NCI-H2107 (cell line): Measurements from ENCODE around the gene SLIT3.

Experiments used
- DNase-seq: peaks from one replicate; lab custom pipeline; 2025; lab: John Stamatoyannopoulos, UW

Gene SLIT3

GRCh38 chr5:169299191-169299662 is 1.7 kb downstream of the SLIT3 start:
- no peak for DNase-seq

DNA sequence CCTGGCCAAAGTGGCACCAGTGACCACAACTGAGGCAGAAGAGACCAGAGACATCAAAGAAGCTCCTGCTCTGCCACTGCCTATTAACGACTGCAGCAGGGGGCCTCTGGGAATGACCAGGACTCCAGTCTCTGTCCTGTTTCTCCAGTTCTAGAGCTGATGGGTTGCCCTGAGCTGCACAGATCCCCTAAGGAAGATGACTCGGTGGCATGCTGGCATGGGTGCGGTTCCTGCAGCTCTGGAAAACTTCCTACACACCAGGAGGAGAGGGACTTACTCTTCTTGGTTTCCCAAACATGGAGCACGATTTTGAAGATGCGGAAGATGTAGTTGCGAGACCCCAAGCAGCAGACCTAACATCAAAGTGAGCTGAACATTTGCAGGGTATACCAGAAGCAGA is 2.7 kb downstream of the SLIT3 start:
- no peak for DNase-seq

DNA sequence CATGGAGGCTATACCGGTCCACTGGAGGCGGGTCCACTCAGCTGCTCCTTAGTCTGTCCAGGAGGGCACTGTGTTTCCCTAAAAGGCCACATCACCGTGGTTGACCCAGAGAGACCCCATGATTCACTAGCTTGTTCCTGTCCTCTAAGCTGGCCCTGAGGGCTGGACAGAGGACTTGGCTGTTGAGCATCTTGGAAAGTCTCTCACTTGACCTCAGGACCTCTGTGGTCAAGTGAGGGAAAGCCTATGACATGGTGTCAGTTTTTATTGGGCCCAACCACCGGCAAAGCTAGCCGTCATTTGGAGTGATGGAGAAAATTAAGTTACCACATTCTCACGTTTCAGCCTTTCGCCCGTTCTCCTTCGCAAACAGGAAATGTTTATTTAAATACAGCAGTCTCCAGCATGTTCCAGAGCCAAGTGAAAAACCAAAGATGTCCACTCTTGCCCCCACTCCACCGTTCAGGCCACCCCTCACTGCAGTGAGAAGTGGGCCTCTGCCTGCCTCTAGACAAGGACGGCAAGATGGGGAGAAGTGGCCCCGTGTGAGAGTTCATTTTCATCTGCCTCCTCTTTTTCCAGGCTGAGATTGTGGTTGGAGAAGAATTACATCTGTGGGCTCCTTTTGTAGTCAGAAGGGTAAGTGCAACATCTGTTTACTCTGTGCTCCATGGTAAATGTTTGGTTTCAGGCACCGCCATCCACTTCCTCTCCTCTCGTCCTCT is 4.4 kb downstream of the SLIT3 start:
- DNase-seq = no peak

DNA sequence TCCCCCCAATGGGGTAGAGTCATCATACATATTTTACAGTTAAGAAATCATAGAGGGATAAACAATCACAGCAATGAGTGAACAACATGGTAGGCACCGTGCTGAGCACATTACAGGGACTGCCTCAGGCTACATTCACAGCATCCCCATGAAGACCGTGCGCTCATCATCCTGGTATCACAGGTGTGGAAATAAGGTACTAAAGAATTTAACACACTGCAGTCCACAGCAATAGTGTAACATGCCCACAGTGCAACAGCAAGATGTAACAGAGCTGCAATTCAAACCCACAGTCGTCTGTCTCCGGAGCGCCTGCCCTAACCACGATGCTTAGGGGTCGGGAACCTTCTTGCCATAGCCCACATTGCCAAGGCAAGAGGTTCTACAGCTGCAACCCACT is 5.6 kb downstream of the SLIT3 start:
- DNase-seq = no peak

DNA sequence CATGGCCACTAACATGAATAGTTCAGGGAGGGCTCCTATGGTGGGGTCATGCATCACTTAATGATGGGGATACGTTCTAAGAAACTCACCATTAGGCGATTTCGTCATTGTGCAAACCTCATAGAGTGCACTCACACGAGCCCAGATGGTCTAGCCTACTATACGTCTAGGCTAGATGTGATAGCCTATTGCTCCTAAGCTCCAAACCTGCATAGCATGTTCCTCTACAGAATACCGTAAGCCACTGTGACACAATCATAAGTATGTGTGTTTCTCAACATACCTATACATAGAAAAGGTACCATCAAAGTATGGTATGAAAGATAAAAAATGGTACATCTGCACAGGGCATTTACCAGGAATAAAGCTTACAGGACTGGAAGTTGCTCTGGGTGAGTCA is 6.3 kb downstream of the SLIT3 start:
- no peak for DNase-seq

DNA sequence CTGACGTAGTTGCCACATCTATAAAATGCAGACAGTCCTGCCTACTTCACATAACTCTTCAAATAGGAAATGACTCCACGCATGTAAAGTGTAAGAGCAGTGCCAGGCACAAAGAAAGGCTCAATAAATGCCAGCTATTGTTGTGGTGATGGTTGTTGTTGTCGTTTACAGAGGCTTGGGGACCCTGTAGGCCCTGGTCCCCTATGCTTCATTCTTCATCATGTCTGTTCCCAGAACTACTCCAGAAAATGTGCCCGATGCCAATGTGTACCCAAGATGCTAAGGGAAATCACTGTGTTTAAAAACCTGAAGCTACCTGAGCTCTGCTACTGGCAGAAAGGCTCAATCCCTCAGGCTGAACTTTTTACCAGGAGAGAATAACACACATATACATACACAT is 9.1 kb downstream of the SLIT3 start:
- DNase-seq = no peak

- DNase-seq = no peak
Observed at GRCh38 chr5:169290895-169291294, 10.0 kb downstream of the SLIT3 start.

GRCh38 chr5:169289520-169289919 is 11.4 kb downstream of the SLIT3 start:
- DNase-seq = no peak

- no peak for DNase-seq
Observed at GRCh38 chr5:169288066-169288930, 12.6 kb downstream of the SLIT3 start.

GRCh38 chr5:169287529-169287928 is 13.4 kb downstream of the SLIT3 start:
- no peak for DNase-seq

DNA sequence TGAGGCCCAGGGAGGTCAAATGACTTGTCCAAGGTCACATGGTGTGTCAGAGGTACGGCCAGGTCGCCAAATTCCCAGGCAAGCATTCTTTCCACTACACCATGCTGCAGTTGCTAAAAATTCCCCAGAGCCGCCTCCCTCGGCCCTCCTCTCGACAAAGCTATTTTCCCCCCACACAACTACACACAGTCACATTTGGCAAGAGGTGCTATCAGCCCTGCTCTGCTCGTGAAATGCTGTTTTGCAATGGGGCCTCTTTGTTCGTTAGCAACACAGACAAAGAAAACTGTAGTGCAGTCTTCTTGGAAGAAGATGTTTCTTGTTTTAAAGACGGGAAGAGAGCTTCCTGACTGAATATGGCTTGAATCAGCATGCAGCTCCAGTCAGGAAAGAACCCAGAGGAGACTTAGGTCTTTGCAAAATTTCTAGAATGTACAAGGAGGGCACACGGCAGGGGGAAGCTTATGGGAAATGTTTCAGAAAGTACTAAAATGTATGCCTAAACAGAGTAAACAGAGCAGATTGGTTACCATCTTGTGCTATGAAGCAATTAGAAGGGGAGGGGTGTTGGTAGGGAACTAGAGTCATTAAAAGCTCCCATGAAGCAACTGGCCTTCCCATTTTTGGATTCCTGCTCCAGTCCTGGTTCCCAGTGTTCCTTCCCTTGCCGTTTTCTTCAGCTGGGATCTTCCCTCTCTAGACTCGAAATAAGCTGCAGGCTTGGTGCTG is 14.2 kb downstream of the SLIT3 start:
- DNase-seq = no peak

DNA sequence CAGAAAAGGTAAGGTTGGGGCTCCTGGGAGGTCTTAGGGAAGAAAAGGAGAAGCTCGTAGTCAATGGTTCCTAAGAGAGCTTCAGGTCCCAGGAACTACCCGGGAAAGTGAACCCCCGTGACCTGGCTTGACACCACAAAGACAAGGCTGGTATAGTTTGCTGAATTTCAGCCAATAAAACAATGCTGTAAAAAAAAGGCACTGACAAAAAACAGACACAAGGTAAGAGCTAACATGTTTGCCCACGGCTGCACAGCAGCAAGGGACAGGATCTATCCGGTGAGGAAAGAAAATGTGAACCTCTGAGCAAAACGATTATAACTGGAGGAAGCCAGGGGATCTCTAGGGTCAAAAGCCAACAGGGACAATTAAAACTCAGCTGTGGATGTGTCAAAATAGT is 17.1 kb downstream of the SLIT3 start:
- DNase-seq = no peak

DNA sequence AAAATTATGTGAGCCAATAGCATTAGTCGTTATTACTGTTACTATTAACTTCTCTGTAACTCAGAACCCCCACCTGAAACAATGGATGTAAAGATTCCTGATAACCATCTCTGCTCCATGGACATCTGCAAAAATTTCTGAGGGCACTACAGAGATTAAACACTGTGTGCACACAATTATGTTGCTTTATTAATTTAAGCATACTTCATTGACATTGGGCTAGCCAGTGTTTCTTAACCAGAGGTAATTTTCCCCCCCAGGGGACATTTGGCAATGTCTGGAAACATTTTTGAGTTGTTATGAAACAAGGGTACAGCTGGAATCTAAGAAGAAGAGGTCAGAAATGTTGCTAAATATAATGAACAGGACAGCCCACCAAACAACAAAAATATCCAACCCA is 19.3 kb downstream of the SLIT3 start:
- DNase-seq = no peak

- no peak for DNase-seq
Observed at GRCh38 chr5:169280696-169281095, 20.2 kb downstream of the SLIT3 start.

GRCh38 chr5:169280286-169280685 is 20.7 kb downstream of the SLIT3 start:
- DNase-seq = no peak

DNA sequence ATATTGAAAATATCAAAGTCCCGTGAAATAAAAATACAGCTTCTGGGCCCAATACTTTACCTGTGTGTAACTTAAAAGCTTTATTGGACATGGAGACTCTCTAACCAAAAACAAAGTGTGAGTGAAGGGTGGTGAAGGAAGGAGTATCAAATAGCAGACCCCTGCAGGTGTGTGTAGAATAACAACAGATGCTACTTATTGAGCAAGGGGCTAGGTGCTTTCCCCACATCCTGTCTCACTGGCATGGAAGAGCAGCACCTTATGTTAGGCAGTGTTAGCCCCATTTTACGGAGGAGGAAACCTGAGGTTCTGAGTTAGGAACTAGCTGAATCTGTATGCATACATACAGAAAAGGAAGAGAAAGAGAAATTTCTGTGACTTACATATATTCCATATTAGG is 21.8 kb downstream of the SLIT3 start:
- no peak for DNase-seq

GRCh38 chr5:169273881-169274280 is 27.1 kb downstream of the SLIT3 start:
- no peak for DNase-seq

DNA sequence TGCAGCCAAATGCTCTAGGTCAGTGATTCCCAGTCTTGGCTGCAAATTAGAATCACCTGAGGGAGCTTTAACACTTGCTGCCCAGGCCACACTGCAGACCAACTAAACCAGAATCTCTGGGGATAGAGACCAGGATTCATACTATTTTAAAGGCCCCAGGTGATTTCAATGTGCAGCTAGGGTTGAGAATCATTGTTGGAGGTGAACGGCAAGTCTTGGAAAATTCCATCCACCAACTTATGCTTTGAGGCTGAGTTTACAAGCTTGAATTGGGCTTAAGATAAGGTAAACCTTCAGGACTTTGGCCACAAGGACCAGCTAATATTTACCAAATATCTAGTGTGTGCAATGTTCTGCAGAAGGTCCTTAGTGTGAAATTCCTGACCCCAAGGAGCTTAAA is 27.5 kb downstream of the SLIT3 start:
- no peak for DNase-seq

DNA sequence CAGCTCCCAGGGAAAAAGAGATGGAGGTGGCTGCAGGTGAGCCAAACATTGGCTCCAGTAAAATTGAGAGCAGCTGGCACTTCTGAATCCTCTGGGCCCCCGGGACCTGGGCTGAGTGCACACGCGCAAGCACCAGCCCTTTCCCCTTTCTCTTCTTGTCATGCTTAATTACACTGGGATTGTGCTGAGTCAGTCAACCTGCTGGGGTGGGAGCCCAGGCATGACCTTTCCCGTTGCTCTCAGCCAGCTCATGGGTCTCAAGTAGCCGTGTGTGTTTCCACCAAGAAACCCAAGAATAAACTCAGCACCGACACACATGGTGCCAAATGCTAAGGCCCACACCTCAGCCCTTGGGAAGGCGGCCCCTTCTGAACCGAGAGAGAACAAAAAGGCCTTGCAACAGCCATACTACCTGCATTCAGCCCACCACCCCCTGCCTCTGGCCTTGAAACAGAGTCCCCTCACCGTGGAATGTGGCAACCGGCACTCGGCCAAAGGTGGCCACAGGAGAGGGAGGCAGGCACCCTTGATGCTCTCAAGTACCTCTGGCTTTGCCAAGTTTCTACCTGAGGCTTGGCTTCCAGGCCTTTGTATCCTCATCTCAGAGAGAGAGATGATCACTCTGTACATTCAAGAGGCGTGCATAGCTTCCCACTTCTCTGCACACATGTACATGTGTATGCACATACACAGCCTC is 28.1 kb downstream of the SLIT3 start:
- no peak for DNase-seq

- no peak for DNase-seq
Observed at GRCh38 chr5:169272111-169272510, 28.8 kb downstream of the SLIT3 start.

- DNase-seq = no peak
Observed at GRCh38 chr5:169270827-169271226, 30.1 kb downstream of the SLIT3 start.

DNA sequence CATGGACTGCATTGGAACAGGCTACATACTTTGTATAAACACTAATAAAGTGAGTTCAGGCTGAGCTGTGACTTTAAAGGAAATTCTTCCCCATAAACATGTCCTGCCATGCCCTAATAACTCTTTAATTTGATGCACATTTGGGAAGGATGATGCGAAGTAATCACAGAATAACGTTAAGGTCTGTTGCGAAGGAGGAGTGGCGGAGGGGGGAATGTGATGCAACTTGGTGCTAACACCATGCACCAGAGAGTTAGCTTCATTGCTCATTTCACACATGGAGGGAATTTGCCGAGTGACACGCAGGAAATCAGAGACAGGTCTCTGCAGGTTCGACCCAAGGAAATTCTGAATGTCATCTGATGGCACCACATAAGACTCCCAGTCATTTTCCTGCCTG is 32.9 kb downstream of the SLIT3 start:
- no peak for DNase-seq
